ENCODE measurements around the gene EHD1.

GRCh38 chr11:64898076-64898445 is 19.6 kb upstream of the EHD1 start:
- no peak for TF ChIP-seq CTCF (IDR thresholded peaks at IDR 0.05; ENCODE audit: low read length)
- TF ChIP-seq EZH2phosphoT487 (IDR thresholded peaks at IDR 0.05; ENCODE audit: low read length) = no peak

Measured in MM.1S (cell line).